Ureter (tissue), 1 donor: Measurements from ENCODE around the gene PRR7. TPM values are rescaled to one million over a fixed set of nuclear protein-coding genes. Genes with fewer than 3 reads are reported as not detected.

Experiments
- DNase-seq: peaks from one replicate; pipeline ENCODE4 v3.0.0-alpha.2; 2020; ENCODE audit warnings: low spot score
- total RNA-seq: library from RNA; stranded (reverse); gene quantifications from one replicate; pipeline ENCODE4 v1.2.4, GENCODE V29; 2023
- donor health status: DM: yes; HTN: yes; CAD: no.

The PRR7 gene
- total RNA-seq, 1 donor from 2014 or later = 2.6 TPM

GRCh38 chr5:177435847-177436536 is 10.6 kb upstream of the PRR7 start:
- no peak for DNase-seq

- DNase-seq = no peak
Measured at GRCh38 chr5:177437623-177438022, 9.0 kb upstream of the PRR7 start.

GRCh38 chr5:177438468-177438867 is 8.1 kb upstream of the PRR7 start:
- no peak for DNase-seq

GRCh38 chr5:177439518-177440053 is 7.0 kb upstream of the PRR7 start:
- DNase-seq = no peak

GRCh38 chr5:177440211-177440989 is 6.2 kb upstream of the PRR7 start:
- DNase-seq = no peak

GRCh38 chr5:177440990-177441780 is 5.4 kb upstream of the PRR7 start:
- no peak for DNase-seq

- DNase-seq = no peak
Measured at GRCh38 chr5:177442066-177442826, 4.4 kb upstream of the PRR7 start.

GRCh38 chr5:177443144-177443983 is 3.2 kb upstream of the PRR7 start:
- no peak for DNase-seq

- DNase-seq = no peak
Measured at GRCh38 chr5:177444106-177445051, 2.2 kb upstream of the PRR7 start.

- DNase-seq = no peak
Measured at GRCh38 chr5:177445052-177445916, 1.3 kb upstream of the PRR7 start.

- DNase-seq = no peak
Measured at GRCh38 chr5:177445917-177446199, 756 bp upstream of the PRR7 start.

- DNase-seq = no peak
Measured at GRCh38 chr5:177447066-177447610, 524 bp downstream of the PRR7 start.

GRCh38 chr5:177447611-177448243 is 1.1 kb downstream of the PRR7 start:
- no peak for DNase-seq

- DNase-seq = no peak
Measured at GRCh38 chr5:177448244-177448950, 1.8 kb downstream of the PRR7 start.

GRCh38 chr5:177449140-177450061 is 2.8 kb downstream of the PRR7 start:
- no peak for DNase-seq
